Skin epidermis (tissue), 12 donors: ENCODE measurements around the gene C1GALT1.
"Not testable (repeated sequence)": the region's sequence is repeated elsewhere in the genome, so short reads cannot be mapped to it uniquely, and the experiment has no call there.

Source experiments
- H3K27ac ChIP-seq, 21 experiments: fragments of 200-600 bp; sonication (generic) in 11 of 21; one replicate each; pipeline ENCODE4 v1.5.0; 2020; ENCODE audit warnings: mild to moderate bottlenecking in 3 of 21, inconsistent platforms in 2 of 21, moderate library complexity in 2 of 21
- H3K4me3 ChIP-seq, 7 experiments: fragments of 200-600 bp; sonication (generic) in 2 of 7; one replicate each; pipeline ENCODE4 v1.5.0; 2020; ENCODE audit warnings: inconsistent platforms in 2 of 7, mild to moderate bottlenecking in 2 of 7, moderate library complexity in 1 of 7

The C1GALT1 gene

DNA sequence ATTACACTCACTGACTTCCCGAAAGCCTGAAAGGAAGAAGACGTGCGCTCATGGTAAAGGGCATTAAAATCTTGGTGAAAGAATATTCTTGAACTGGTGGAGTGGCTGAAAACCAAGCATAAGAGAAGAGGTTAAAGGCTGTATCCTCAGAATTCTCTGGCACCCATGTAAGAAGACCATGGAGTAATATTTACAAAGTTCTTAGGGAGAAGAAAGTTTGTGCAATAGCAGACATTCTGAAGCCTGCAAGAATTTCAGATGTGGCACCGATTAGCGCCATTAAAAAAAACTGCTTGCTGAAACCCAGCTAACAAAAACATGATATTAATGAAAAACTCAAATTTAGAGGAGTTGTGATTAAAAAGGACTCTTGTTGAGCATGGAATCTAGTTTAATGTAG lies 44.1 kb downstream of the C1GALT1 start:
- no peak overlapping the region for H3K4me3 ChIP-seq
- H3K27ac ChIP-seq = no peak overlapping the region

DNA sequence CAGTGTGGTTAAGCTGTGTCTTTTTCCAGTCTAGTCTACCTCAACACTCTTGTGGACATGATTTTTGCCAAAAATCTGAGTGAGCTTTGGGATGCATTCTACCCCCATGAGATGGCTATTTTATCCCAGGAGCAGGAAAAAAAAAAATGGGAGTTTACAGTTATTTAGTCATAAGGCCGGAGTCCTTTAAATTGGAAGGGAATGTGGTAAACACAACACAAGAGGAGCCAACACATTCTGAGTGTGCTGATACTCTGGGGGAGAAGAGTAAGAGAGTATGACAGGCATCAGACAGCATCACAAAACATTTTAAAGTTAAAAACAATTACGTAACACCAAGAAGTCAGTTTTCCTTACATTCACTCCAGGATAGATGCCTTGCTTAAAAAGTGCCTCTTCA lies 46.1 kb downstream of the C1GALT1 start:
- no peak overlapping the region for H3K4me3 ChIP-seq

GRCh38 chr7:7228967-7229366 lies 46.6 kb downstream of the C1GALT1 start:
- no peak overlapping the region for H3K27ac ChIP-seq
- H3K4me3 ChIP-seq = no peak overlapping the region

More for the DNA sequence above, 46.1 kb downstream of the C1GALT1 start:
- no peak overlapping the region for H3K27ac ChIP-seq

GRCh38 chr7:7231000-7231399 lies 48.7 kb downstream of the C1GALT1 start:
- no peak overlapping the region for H3K27ac ChIP-seq
- H3K4me3 ChIP-seq = no peak overlapping the region

DNA sequence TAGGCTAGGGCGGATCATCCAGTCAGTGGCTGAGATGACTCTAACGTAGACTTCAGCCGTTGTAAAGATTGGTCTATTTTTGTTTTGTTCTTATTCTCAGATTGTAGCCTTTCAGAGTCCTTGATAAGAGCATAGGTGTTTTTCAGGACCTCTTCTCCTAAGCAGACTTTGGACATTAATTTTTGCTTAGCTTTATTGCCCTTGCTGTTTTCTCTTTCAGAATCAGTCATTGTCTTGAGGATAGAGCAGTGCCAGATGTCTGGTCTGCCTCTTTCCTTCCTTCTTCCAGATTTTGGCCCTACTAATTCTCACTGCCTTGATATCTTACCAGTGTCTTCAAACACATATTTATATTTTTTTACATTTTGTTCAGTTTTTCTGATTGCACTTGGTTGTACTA lies 49.5 kb downstream of the C1GALT1 start:
- H3K27ac ChIP-seq = no peak overlapping the region

GRCh38 chr7:7235347-7235746 lies 53.0 kb downstream of the C1GALT1 start:
- no peak overlapping the region for H3K4me3 ChIP-seq
- H3K27ac ChIP-seq = no peak overlapping the region

More for the DNA sequence above, 49.5 kb downstream of the C1GALT1 start:
- H3K4me3 ChIP-seq = no peak overlapping the region

GRCh38 chr7:7236041-7236440 lies 53.7 kb downstream of the C1GALT1 start:
- no peak overlapping the region for H3K27ac ChIP-seq

GRCh38 chr7:7237201-7237977 lies 55.0 kb downstream of the C1GALT1 start:
- Histone ChIP-seq H3K4me3 (no peak overlapping the region), H3K27ac (no peak overlapping the region)

More at GRCh38 chr7:7236041-7236440, 53.7 kb downstream of the C1GALT1 start:
- H3K4me3 ChIP-seq = no peak overlapping the region

DNA sequence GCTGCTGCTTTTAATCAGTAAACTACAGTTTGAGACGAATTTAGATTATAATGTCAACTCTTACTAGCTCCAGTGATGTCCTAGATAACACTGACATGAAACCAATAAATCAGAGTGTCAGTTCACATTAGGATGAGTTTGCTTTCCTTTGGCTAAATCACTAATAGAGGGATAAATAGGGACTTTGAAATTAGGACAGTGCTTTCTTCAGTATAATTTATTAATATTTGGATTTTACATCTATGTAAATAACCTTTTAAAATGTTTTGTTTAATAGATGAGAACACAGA lies 55.6 kb downstream of the C1GALT1 start:
- Histone ChIP-seq H3K4me3 (no peak overlapping the region), H3K27ac (no peak overlapping the region)

DNA sequence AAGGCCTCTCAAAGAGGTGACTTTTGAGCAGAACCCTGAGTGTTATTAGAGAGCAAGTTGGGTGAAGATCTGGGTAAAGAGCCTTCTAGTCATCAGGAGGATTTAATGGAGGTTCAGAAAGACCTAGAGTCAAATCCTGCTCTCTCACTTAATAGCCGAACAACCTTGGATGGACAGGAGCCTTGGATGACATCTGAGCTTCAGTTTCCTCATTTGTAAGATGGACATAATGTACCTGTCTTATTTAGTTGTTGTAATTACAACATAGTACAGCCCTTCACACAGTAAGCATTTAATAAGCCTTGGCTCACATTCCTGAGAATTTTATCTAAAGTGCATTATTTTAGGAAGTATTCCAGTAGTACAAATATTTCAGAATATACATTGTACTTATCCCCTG lies 57.0 kb downstream of the C1GALT1 start:
- Histone ChIP-seq H3K27ac (no peak overlapping the region), H3K4me3 (no peak overlapping the region)

GRCh38 chr7:7242899-7243298 lies 60.6 kb downstream of the C1GALT1 start:
- H3K27ac ChIP-seq = no peak overlapping the region
- no peak overlapping the region for H3K4me3 ChIP-seq

DNA sequence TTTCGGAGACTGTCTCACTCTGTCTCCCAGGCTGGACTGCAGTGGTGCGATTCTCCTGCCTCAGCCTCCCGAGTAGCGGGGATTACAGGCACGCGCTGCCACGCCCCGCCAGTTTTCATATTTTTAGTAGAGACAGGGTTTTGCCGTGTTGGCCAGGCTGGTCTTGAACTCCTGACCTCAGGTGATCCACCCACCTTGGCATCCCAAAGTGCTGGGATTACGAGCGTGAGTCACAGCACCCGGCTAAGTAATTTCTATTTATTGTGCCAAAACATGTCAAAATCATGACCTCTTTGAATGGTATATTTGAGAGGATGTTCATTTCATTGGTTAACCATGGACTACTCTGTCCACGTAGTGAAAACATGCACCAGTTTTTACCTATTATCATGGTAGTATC lies 62.9 kb downstream of the C1GALT1 start:
- H3K27ac ChIP-seq, H3K4me3 ChIP-seq: not testable (repeated sequence)

- H3K27ac ChIP-seq = no peak overlapping the region
- H3K4me3 ChIP-seq = no peak overlapping the region
Measured at GRCh38 chr7:7246223-7246622, 63.9 kb downstream of the C1GALT1 start.

- peak overlapping the region in 2 of 21 experiments; percentile 20 to 26 for H3K27ac ChIP-seq
- no peak overlapping the region for H3K4me3 ChIP-seq
Measured at GRCh38 chr7:7247658-7248057, 65.3 kb downstream of the C1GALT1 start.

- no peak overlapping the region for H3K4me3 ChIP-seq
- no peak overlapping the region for H3K27ac ChIP-seq
Measured at GRCh38 chr7:7249814-7250213, 67.5 kb downstream of the C1GALT1 start.

GRCh38 chr7:7251742-7252141 lies 69.4 kb downstream of the C1GALT1 start:
- Histone ChIP-seq H3K4me3 (no peak overlapping the region), H3K27ac (no peak overlapping the region)

- H3K27ac ChIP-seq = no peak overlapping the region
- H3K4me3 ChIP-seq = no peak overlapping the region
Measured at GRCh38 chr7:7254319-7254718, 72.0 kb downstream of the C1GALT1 start.

GRCh38 chr7:7254908-7255307 lies 72.6 kb downstream of the C1GALT1 start:
- Histone ChIP-seq H3K4me3 (no peak overlapping the region), H3K27ac (peak overlapping the region in 1 of 21 experiments; percentile 42)

GRCh38 chr7:7256731-7257274 lies 74.5 kb downstream of the C1GALT1 start:
- Histone ChIP-seq H3K27ac (peak overlapping the region in 2 of 21 experiments; percentile 77 to 86), H3K4me3 (no peak overlapping the region)

DNA sequence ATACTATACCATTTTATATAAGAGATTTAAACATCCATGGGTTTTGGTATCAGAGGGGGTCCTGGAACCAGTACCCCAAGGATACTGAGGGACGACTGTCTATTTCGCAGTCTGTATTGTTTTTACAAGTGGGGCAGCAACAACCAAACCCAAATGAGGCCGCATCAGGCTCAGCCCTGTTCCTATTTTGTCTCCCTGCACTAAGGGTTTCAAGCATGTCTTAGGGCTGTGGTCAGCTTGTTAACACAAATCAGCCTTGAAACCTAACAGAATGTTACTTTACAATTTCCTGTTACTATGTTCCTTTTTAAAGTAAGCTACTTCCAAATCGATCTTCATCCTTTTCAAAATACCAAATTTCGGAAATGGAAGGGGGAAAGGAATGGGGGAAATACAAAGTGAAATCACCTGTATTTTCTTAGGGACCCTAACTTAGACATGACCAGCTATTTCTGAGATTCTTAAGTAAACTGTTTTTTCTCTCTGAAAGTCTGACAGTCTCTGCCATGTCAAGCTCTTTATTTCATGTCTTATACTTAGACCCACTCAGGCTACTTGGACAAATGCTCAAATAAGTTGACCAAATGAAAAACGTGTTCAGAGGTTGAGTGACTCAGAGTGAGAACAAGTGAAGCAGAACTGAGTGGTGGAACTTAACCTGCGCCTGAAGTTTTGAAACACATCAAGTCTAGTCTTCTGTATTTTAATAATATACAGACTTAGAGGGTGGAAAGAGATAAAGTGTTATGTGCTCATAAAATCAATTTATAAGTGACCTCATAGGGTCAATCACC lies 75.8 kb downstream of the C1GALT1 start:
- H3K4me3 ChIP-seq = no peak overlapping the region

DNA sequence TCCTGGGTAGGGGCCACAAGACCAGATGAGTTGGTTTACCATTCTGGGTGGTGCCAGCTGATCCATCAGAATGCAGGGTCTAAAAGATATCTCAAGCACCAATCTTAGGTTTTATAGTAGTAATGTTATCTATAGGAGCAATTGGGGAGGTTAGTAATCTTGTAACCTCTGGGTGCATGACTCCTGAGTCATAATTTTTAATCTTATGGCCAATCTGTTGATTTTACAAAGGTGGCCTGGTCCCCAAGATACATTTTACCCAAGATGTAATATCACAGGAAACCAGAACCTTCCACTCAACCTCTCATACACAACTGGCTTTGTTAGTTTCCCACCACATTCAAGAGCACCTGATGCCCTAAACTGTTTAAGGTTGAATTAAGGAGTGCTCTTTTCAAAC lies 79.5 kb downstream of the C1GALT1 start:
- Histone ChIP-seq H3K27ac (no peak overlapping the region), H3K4me3 (no peak overlapping the region)

More for the DNA sequence above, 75.8 kb downstream of the C1GALT1 start:
- H3K27ac ChIP-seq = peak overlapping the region in 10 of 21 experiments; percentile 16 to 86 (median 53)
